Stomach (tissue), 9 donors: ENCODE measurements around the gene FCHSD2. TPM values are rescaled to one million over a fixed set of nuclear protein-coding genes. Genes with fewer than 3 reads are reported as not detected.

Experiments used
- DNase-seq, 2 donors: peaks; one replicate each; pipeline versions ENCODE4 v3.0.0 to v3.0.0-alpha.2; 2013 to 2019
- H3K27ac ChIP-seq, 5 donors: fragments of 200-600 bp in 4 of 5; sonication (generic) in 4 of 5; one replicate each; pipeline ENCODE4 v1.5.1; 2013 to 2019; ENCODE audit warnings: mild to moderate bottlenecking in 1 of 5, moderate library complexity in 1 of 5
- H3K27me3 ChIP-seq, 3 donors: fragments of 200-600 bp; sonication (generic); one replicate each; pipeline ENCODE4 v1.5.1; 2017 to 2019; ENCODE audit warnings: mixed run types in 1 of 3
- H3K36me3 ChIP-seq, 4 donors: fragments of 200-600 bp; sonication (generic); 1 replicate in 3 of 4; 2 replicates in 1 of 4; pipeline ENCODE4 v1.5.1; 2016 to 2019
- H3K4me1 ChIP-seq, 4 donors: fragments of 200-600 bp; sonication (generic); one replicate each; pipeline ENCODE4 v1.5.1; 2016 to 2019
- H3K4me3 ChIP-seq, 4 donors: fragments of 200-600 bp; sonication (generic) in 3 of 4; one replicate each; pipeline ENCODE4 v1.5.1; 2016 to 2019; ENCODE audit warnings: mild to moderate bottlenecking in 1 of 4
- H3K9me3 ChIP-seq, 4 donors: fragments of 200-600 bp; sonication (generic); one replicate each; pipeline ENCODE4 v1.5.1; 2016 to 2019
- CTCF ChIP-seq, 7 experiments: fragments of 450-650 bp in 4 of 7; fragments of 200-600 bp in 3 of 7; sonication (generic) in 3 of 7; IDR thresholded peaks; one replicate each; pipeline ENCODE4 v1.5.1; 2016 to 2019; ENCODE audit warnings: antibody characterized with exemption in 7 of 7, control low read depth in 2 of 7, mild to moderate bottlenecking in 1 of 7
- EP300 ChIP-seq: sonication (generic); formaldehyde crosslinking; IDR thresholded peaks from one replicate; pipeline ENCODE4 v1.6.1; 2017; ENCODE audit warnings: antibody characterized with exemption
- POLR2A ChIP-seq, 4 donors: fragments of 450-650 bp; IDR thresholded peaks; one replicate each; pipeline ENCODE4 v1.6.1; 2016; ENCODE audit warnings: antibody characterized with exemption in 4 of 4, control low read depth in 2 of 4, mild to moderate bottlenecking in 1 of 4, moderate library complexity in 1 of 4
- POLR2AphosphoS5 ChIP-seq, 3 donors: sonication (generic); formaldehyde crosslinking; IDR thresholded peaks; one replicate each; pipeline ENCODE4 v1.6.1; 2016; ENCODE audit warnings: antibody characterized with exemption in 3 of 3
- WGBS, 5 donors: extraction: QIAGEN DNeasy Blood & Tissue Kit in 3 of 5; methylation state at CpG; one replicate each; pipeline versions ENCODE4 v1.1.5 to v1.1.7; 2013 to 2018; 5-methylcytosine and 5-hydroxymethylcytosine counted together
- intact Hi-C: fragments of 100-400 bp; cut with DNase I; formaldehyde crosslinking; loops from one replicate; pipeline ENCODE4 v1.15.1; 2023; ENCODE audit warnings: low total_unique reads
- polyA plus RNA-seq, 3 donors: library from polyadenylated mRNA; stranded (reverse); fragments of 200-250 nt; gene quantifications; one replicate each; pipeline ENCODE4 v1.2.3, GENCODE V29; 2013
- total RNA-seq, 5 donors: library from RNA; depleted of rRNA; stranded (reverse); fragments of >200 nt; gene quantifications; one replicate each; pipeline versions ENCODE4 v1.1.0 to v1.2.3, GENCODE V29; 2014 to 2016
- donor health status: healthy with polysubstance abuse.
- donor health status: Bipolar disorder and iron deficiency.
- donor health status: healthy.

The FCHSD2 gene
- total and polyA plus RNA-seq, 8 donors = 5.7 to 64.3 (median 15.9) TPM

GRCh38 chr11:73018856-73019255, 123.3 kb downstream of the FCHSD2 start:
- Histone ChIP-seq H3K36me3 (no peaks in the 10 kb centered on the region), H3K27me3 (no peaks in the 10 kb centered on the region), H3K9me3 (peaks cover 0 to under 1% (median 0%) of the 10 kb centered on the region in 4 donors), H3K27ac (no peak overlapping the region), H3K4me1 (peaks cover 0 to 7% (median 0%) of the 10 kb centered on the region in 4 donors), H3K4me3 (no peak overlapping the region)
- no peak for DNase-seq
- TF ChIP-seq POLR2AphosphoS5 (IDR thresholded peaks at IDR 0.05) (no peak), EP300 (no peak), POLR2A (IDR thresholded peaks at IDR 0.05) (no peak), CTCF (IDR thresholded peaks at IDR 0.05) (no peak)
- intact Hi-C loops = no loop called here

GRCh38 chr11:73017024-73017751, 124.9 kb downstream of the FCHSD2 start:
- Histone ChIP-seq H3K27me3 (no peaks in the 10 kb centered on the region), H3K4me1 (peaks cover 0 to 19% (median 12%) of the 10 kb centered on the region in 4 donors), H3K27ac (no peak overlapping the region), H3K9me3 (no peaks in the 10 kb centered on the region), H3K36me3 (no peaks in the 10 kb centered on the region), H3K4me3 (no peak overlapping the region)
- 89 to 95% (median 93%) methylated on average over 8 of the region's 8 CpGs for WGBS, 5 donors
- TF ChIP-seq POLR2A (IDR thresholded peaks at IDR 0.05) (no peak), CTCF (IDR thresholded peaks at IDR 0.05) (no peak), POLR2AphosphoS5 (IDR thresholded peaks at IDR 0.05) (no peak)
- DNase-seq = no peak
- intact Hi-C loops = no loop called here

DNA sequence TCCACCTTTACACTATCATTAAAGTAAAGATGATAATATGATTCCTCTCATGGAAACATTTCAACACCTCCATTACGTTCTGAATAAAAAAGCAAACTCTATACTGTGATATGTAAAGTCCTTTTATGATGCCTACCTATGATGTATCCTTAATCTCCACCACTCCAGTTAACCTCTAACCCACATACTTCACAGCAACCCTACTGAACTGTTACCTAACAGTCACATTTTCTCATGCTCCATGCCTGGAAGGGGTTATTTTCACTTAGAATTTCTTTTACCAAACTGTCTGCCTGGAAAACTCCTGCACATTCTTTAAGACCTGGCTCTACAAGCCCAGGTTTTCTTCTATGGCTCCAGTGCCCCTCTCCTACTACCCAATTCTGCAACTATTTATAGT, 129.1 kb downstream of the FCHSD2 start:
- H3K36me3 ChIP-seq = peaks cover 0 to 20% (median 13%) of the 10 kb centered on the region in 4 donors
- H3K4me3 ChIP-seq = no peak overlapping the region
- H3K9me3 ChIP-seq = peaks cover 0 to 22% (median 17%) of the 10 kb centered on the region in 4 donors
- H3K27ac ChIP-seq = no peak overlapping the region
- no peaks in the 10 kb centered on the region for H3K27me3 ChIP-seq
- whole genome bisulfite sequencing, 5 donors = 40 to 65% (median 55%) methylated on average over 1 of the region's 1 CpG
- intact Hi-C loops = no loop called here
- DNase-seq = no peak
- TF ChIP-seq POLR2A (IDR thresholded peaks at IDR 0.05) = no peak
- TF ChIP-seq EP300 = no peak
- peaks cover 0 to 17% (median 10%) of the 10 kb centered on the region in 4 donors for H3K4me1 ChIP-seq

DNA sequence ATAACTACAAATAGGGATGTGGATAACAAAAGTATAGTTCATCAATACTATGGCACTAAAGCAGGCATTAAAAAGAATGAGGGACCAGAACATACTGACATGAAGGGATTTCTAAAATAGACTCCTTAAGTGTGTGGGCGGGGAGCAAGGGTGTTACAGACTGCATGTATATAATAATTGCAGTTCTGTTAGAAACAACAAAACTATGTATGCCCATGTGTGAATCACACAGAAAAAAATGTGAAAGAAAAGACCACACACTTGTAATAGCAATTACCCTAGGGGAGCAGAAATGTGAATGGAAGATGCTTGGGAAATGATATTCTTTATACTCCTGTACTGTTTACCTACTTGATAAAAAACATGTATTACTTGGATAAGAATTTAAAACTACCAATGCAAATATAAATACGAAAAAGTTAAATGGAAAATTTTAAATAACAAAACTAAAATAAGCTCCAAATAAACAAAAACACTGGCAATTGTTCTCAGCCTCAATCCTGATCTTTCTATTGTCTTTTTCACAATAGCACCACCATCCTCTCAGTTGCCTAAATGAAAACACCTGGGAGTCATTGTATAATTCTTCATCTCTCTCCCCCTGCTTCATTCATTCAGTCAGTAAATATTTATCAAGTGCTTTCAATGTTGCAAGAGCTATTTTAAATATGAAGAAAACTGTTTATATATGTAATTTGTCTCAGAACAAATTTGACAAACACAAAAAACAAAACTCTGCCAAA, 129.8 kb downstream of the FCHSD2 start:
- H3K4me1 ChIP-seq = peaks cover 0 to 17% (median 10%) of the 10 kb centered on the region in 4 donors
- no peak for TF ChIP-seq POLR2A (IDR thresholded peaks at IDR 0.05)
- no peak for TF ChIP-seq CTCF (IDR thresholded peaks at IDR 0.05)
- TF ChIP-seq EP300 = no peak
- TF ChIP-seq POLR2AphosphoS5 (IDR thresholded peaks at IDR 0.05) = no peak
- H3K9me3 ChIP-seq = peaks cover 0 to 22% (median 17%) of the 10 kb centered on the region in 4 donors
- no peak overlapping the region for H3K27ac ChIP-seq
- H3K27me3 ChIP-seq = no peaks in the 10 kb centered on the region
- no peak overlapping the region for H3K4me3 ChIP-seq
- 55 to 71% (median 59%) methylated on average over 2 of the region's 2 CpGs for WGBS, 5 donors
- peaks cover 0 to 20% (median 13%) of the 10 kb centered on the region in 4 donors for H3K36me3 ChIP-seq
- intact Hi-C loops = no loop called here
- no peak for DNase-seq
